Measurements from ENCODE around the gene SLC35E3.

SLC35E3 gene

DNA sequence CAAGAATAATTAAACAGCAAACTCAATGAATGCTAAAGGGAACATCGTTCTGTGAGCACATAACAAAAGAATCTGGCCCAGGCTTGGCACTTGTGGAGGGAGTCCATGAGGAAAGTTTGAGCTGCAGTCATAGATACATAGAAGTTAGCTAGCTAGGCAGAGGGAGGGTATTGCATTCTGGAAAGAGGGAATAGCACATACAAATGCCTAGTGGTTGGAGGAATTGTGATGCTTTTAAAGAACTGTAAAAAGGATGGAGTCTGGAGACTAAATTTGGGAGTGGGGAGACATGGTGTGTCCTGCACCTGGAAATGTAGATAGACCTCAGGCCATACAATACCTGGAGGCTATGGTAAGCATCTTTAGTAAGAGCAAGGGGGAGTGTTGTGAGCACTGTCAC is 24.0 kb downstream of the SLC35E3 start:
- in situ Hi-C loops (cut with HindIII; ENCODE audit: low sequenced_read_pairs), result no loop called here

DNA sequence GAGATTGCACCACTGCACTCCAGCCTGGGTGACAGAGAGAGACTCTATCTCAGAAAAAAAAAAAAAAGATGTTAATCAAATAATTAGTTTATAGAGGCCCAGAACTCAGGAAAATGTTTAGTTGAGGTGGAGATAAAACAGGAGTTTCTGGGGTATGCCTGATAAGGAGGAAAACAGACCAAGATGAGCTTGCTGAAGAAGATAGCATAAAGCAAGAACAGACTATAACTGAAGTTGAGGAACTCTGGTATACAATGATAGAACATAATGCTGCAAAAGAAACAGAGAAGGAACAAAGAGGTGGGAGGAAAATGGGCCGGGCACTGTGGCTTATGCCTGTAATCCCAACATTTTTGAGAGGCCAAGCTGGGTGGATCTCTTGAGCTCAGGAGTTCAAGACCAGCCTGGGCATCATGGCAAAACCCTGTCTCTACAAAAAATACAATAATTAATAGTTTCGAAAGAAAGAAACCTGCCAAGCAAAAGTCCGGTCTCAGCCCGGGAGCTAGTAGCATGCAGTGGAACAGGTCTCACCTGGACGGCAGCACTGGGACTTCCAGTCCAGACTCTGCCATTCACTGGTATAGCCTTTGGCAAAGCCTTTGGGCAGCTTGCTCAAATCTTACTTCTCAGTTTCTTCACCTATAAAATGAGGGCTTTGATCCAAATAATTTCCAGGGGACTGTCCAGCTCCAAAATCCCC is 25.4 kb downstream of the SLC35E3 start:
- in situ Hi-C loops (cut with HindIII; ENCODE audit: low sequenced_read_pairs), result no loop called here

DNA sequence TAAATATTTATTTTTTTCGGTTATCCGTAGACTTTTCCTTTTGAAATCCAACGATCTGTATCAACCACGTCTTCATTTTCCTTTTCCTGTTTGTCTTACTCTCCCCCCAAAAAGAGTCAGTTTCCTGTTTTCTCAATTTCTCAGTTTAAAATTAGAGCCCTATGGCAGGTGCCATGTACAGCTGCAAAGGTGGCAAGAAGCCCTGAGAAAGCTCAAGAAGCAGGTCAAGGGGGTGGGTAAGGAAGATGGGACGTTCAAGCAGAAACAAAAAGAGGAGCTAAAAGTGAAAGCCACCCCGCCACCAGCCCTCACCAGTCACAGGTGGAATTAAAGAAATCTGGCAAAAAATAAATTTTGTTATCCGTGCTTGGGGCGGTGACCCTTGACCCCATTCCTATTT is 26.7 kb downstream of the SLC35E3 start:
- in situ Hi-C loops (cut with HindIII; ENCODE audit: low sequenced_read_pairs), result no loop called here

DNA sequence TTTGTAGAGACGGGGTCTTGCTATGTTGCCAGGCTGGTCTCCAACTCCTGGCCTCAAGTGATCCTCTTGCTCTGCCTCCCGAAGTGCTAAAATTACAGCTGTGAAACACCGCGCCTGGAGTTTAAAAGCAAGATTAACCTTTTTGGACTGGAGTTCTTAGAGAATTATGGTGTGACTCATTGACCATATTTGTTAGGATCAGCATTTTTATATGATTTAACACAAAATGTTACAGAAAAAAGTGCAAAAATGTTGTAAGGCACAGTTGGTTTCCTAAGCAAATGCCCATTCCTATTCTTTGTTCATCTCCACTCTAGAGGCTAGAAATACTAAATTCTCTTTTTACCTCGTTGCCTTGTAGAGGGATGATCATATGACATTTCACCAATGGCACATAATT is 27.6 kb downstream of the SLC35E3 start:
- in situ Hi-C loops (cut with HindIII; ENCODE audit: low sequenced_read_pairs), result no loop called here

DNA sequence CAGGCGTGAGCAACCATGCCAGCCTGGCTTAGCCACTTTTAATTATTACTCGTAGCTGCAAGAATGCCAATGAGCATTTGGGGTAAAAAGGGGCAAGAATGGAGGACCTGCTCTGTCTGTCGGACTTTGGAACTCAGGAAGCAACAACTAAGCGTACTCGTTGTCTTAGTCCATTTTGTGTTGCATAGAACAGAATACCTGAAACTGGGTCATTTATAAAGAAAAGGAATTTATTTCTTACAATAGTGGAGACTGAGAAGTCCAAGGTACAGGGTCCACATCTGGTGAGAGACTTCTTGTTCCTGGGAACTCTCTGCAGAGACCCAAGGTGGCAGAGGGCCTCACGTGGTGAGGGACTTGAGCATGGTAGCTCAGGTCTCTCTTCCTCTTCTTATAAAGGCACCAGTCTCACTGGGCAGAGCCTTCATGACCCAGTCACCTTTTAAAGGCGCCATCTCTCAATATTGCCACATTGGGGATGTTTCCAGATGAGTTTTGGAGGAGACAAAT is 29.2 kb downstream of the SLC35E3 start:
- in situ Hi-C loops (cut with HindIII; ENCODE audit: low sequenced_read_pairs), result no loop called here

DNA sequence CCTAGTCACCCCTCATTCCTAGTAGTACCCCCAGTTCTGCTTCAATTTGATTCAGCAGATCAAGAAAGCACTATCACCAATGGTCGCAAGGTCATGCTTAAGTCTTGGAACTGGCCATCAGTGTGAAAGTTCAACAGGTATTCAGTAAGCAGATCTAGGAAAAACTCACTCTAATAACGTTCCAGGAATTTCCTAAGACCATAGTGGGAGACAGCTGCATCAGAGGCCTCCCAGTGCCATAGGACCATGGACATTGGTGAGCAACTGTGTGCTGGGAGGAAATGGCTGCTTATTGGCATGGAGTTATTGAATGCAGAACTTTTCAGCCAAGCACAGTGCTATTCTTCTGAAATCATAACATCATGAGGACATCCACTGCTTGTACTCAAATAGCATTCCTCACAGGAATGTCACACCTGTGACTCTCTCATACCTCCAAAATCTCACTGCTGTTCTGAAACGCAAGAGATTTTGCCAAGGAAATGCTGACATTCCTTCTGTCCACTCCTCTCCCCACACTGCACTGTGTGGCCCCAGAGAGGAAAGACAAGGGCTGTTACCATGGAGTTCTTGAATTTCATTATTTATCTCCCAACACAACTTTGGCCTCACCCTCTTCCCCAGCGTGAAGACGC is 31.1 kb downstream of the SLC35E3 start:
- in situ Hi-C loops (cut with HindIII; ENCODE audit: low sequenced_read_pairs), result no loop called here

DNA sequence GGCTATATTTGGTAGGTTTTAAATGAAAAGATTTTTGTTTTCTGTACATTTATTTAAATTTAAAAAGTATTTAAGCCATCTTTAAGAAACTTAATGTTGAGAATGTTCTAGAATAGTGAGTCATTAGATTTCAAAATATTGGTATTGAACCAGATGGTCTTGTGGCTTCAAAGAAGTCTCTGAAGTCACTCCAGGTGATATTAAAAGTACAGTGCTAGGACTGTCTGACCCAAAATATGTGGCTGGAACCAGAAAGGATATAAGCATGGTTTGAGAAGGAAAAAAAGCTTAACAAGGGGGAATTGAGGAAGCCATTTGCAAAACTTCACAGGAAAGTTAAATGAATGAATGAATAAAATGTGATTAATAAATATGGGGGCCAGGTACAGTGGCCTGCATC is 33.3 kb downstream of the SLC35E3 start:
- in situ Hi-C loops (cut with HindIII; ENCODE audit: low sequenced_read_pairs), result no loop called here

DNA sequence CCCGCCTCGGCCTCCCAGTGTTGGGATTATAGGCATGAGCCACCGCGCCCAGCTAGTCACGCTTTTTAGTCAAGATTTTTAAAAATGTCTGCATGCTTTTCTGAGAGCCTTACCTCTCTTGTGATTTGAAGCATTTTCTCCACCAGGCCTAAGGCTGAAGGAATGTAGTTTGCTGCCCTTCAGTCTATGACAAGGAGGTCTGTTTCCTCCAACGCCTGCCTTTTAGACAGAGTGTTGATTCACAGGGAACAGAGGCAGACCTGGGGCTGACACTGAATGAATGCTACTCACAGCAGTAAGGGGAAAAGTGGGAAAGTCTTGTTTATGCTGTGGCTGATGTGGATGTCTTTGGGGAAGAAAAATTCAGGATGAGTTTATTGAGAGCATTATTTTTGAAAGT is 34.8 kb downstream of the SLC35E3 start:
- in situ Hi-C loops (cut with HindIII; ENCODE audit: low sequenced_read_pairs), result no loop called here

DNA sequence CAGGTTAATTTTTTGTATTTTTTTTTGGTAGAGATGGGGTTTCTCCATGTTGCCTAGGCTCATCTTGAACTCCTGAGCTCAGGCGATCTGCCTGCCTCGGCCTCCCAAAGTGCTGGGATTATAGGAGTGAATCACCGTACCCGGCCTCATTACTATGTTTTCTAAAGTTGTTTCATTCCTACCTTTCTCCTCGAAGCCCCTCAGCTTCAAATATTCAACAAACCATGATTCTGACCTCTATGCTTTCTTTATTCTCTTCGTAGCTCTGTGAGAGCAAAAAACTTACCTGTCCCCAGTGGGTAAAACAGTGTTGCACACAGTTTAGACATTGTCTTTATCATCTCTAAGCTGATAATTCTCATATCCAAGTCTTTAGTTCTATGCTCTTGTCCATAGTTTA is 35.8 kb downstream of the SLC35E3 start:
- in situ Hi-C loops (cut with HindIII; ENCODE audit: low sequenced_read_pairs), result no loop called here

DNA sequence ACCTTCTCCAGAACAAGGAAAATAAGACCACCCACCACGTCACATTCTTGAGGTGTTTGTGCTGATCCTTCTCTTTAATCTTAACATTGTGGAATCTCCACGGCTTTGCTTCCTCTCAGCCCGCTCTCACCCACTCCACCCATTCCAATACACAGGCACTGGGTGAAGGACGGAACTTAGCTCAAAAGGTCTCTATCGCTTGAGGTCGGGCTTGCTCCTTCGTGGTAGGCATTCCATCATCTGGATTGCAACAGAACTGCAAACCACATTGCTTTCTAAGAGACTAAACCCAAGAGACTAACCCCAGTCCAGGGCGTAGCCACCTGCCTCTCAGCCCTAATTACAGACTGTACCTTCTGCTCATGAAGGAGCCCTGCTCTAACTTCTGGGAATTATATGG is 38.0 kb downstream of the SLC35E3 start:
- in situ Hi-C loops (cut with HindIII; ENCODE audit: low sequenced_read_pairs), result no loop called here

DNA sequence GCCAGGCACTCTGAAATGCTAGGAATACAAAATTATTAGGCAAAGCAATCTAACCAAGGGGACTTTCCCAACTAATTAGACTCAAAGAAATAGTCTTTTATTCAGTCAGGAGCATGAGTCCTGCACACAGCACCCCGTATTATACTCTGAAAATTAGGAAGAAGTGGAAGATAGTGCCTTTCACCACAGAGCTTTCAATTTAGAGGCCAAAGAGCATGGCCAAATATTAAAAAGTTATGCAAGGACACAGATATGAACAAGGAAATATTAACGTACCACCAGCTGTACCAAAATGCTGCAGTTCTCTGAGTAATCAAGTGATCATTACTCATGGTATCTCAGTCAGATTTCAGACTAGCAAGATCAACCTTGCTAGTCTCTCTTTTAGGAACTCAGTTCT is 39.4 kb downstream of the SLC35E3 start:
- in situ Hi-C loops (cut with HindIII; ENCODE audit: low sequenced_read_pairs), result no loop called here

DNA sequence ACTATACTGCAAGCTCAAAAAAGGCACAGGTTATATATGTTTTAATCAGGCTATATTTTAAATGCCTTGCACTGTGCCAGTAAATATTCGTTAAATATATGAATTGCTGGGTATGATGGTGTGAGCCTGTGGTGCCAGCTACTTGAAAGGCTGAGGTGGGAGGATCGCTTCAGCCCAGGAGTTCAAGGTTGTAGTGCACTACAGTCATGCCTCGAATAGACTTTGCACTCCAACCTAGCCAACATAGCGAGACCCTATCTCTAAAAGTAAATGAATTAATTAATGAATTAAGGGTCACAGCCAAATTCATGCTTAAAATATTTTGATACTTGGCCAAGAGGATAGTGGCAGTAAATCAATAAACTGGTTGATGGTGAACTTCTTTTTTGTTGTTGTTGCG is 39.8 kb downstream of the SLC35E3 start:
- in situ Hi-C loops (cut with HindIII; ENCODE audit: low sequenced_read_pairs), result no loop called here

DNA sequence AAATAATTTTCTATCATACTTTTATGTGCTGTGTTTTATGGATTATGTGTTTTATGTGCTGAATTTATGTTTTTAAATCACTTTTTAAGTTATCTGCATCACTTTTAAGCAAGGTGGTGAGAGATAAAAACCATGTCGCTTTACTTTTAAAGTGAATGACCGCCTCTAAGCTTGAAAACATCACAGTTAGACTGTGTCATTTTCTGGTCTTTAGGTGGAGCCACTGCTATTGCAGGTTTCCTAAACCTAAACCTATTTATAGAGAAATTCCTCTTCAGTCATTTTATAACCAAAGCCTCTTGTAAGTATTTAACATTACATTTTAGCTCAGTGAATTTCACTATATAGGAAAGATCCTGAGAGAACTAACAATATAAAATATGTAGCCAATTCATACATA is 41.0 kb downstream of the SLC35E3 start:
- in situ Hi-C loops (cut with HindIII; ENCODE audit: low sequenced_read_pairs), result no loop called here

DNA sequence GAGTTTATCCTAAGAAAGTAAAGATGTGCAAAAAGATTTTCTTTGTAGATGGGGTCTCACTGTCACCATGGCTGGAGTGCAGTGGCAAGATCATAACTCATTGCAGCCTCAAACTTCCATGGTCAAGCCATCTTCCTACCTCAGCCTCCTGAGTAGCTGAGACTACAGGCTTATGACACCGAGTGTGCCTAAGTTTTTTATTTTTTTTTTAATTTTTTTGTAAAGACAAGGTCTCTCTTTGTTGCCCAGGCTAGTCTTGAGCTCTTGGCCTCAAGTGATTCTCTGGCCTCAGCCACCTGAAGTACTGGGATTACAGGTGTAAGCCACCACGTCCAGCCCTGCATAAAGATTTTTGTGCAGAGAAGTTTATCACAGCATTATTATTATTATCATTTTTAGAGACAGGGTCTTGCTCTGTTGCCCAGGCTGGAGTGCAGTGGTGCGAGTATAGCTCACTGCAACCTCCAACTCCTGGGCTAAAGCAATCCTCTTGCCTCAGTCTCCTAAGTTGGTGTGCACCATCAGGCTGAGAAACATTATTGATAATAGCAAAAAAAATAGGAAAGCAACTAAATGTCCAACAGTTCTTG is 42.7 kb downstream of the SLC35E3 start:
- in situ Hi-C loops (cut with HindIII; ENCODE audit: low sequenced_read_pairs), result no loop called here

DNA sequence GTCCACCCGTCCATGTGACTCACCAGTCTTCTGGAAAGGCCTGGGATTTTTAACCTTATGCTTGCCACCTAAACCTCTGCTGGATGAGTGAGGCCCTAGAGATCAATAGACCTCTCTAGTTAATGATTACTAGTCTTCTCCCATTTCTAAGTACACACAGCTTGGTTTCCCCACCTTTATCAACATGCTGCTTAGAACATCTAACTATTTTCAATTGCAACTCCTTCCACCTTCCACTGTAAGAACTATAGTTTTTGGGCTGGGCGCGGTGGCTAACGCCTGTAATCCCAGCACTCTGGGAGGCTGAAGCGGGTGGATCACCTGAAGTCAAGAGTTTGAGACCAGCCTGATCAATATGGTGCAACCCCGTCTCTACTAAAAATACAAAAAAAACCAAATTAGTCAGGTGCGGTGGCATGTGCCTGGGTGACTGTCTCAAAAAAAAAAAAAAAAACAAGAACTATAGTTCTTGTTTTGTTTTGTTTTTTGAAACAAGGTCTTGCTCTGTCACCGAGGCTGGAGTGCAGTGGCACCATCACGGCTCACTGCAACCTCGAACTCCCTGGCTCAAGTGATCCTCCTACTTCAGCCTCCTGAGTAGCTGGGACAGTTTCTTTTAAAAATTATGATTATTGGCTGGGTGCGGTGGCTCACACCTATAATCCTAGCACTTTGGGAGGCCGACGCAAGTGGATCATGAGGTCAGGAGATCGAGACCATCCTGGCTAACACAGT is 43.3 kb downstream of the SLC35E3 start:
- in situ Hi-C loops (cut with HindIII; ENCODE audit: low sequenced_read_pairs), result no loop called here

DNA sequence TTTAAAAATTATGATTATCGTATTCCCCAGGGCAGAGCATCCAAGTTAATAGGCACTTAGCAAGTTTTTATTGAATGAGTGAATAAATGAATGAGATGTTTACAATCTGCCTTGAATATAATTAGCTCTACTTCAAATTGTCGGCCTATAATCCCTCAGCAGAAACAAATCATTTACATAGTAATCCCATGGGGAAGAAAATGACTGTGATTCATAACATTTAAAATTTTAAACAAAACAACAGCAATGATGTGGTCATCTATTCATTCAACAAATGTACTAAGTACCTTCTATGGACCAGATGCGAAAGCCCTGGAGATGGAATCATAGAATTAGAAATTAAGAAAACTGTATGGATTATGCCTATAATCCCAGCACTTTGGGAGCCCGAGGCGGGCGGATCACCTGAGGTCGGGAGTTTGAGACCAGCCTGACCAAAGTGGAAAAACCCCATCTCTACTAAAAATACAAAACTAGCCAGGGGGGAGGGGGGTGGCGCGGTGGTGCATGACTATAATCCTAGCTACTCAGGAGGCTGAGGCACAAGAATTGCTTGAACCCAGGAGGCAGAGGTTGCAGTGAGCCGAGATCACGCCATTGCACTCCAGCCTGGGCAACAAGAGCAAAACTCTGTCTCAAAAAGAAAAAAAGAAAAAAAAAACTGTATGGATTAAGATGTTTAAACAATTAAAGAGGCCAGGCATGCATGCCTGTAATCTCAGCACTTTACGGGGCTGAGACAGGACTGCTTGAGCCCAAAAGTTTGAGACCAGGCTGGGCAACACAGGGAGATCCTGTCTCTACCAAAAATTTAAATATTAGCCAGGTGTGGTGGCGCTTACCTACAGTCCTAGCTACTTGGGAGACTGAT is 44.3 kb downstream of the SLC35E3 start:
- in situ Hi-C loops (cut with HindIII; ENCODE audit: low sequenced_read_pairs), result no loop called here

DNA sequence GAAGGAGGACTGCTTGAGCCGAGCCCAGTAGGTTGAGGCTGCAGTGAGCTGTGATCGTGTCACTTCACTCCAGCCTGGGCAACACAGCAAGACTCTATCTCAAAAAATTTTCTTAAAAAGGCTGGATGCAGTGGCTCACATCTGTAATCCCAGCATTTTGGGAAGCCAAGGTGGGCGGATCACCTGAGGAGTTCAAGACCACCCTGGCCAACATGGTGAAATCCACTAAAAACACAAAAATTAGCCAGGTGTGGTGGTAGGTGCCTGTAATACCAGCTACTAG is 44.9 kb downstream of the SLC35E3 start:
- in situ Hi-C loops (cut with HindIII; ENCODE audit: low sequenced_read_pairs), result no loop called here

DNA sequence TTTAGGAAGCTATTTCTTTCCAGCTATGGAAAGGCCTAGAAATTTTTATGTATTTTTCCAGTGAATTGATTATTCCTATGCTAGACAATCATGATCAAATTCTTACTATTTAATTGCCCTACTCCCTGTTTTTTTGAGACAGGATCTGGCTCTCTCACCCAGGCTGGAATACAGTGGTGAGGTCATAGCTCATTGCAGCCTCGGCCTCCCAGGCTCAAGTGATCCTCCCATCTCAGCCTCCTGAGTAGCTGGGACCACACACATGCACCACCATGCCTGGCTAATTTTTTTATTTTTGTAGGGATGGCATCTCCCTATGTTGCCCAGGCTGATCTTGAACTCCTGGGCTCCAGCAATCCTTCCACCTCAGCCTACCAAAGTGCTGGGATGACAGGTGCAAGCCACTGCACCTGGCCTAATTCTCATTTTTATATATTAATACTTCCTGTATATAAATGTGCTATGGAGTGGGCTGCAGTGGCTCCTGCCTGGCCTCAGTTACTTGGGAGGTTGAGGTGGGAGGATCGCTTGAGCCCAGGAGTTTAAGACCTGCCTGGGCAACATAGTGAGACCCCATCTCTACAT is 46.0 kb downstream of the SLC35E3 start:
- in situ Hi-C loops (cut with HindIII; ENCODE audit: low sequenced_read_pairs), result no loop called here

DNA sequence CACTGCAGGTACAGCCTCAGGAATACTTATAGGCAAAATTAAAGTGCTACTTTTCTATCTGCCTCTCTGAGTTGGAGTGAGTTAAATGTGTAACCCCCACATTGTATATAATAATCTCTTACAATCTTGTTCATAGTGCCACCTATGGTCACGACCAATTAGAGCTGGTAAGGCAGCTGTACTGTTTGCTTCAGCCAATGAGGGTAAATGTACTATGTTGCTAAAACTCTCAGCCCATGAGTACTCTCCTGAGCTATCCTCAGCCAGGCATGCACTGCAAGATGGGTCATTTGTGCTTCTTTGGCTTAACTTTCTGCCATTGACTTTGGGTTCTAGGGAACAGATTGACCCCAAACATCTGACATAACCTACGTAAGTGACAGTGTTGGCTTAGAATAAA is 47.0 kb downstream of the SLC35E3 start:
- in situ Hi-C loops (cut with HindIII; ENCODE audit: low sequenced_read_pairs), result no loop called here

DNA sequence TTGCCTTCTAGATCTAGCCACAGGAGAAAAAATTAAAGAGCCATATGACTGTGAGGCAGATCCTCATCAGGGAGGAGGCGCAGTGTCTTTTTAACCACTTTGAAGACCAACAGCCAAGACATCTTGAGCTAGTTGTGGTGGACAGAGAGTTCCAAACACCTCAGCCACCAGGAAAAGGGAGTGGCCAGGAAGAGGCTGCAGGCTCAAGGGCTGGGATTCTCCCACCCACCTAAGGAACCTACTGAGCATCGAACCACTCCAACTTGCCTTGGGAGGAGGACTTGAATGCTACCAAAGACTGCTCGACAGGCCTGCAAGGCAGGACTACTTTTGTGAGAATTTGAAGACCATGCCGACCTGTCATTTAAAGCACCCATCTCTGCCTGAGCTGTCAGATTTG is 47.5 kb downstream of the SLC35E3 start:
- in situ Hi-C loops (cut with HindIII; ENCODE audit: low sequenced_read_pairs), result no loop called here
